HG02642 (cell line): ENCODE data around the gene CEP83.
"Not testable (repeated sequence)": the region's sequence is repeated elsewhere in the genome, so short reads cannot be mapped to it uniquely, and the experiment has no call there.

Source experiments
- ATAC-seq: cut with Tn5 transposase; IDR thresholded peaks from one replicate; pipeline ENCODE4 v1.9.1; 2021; ENCODE audit warnings: mild to moderate bottlenecking; ENCODE audit not compliant: unreplicated experiment, poor library complexity

The CEP83 gene, protein sequence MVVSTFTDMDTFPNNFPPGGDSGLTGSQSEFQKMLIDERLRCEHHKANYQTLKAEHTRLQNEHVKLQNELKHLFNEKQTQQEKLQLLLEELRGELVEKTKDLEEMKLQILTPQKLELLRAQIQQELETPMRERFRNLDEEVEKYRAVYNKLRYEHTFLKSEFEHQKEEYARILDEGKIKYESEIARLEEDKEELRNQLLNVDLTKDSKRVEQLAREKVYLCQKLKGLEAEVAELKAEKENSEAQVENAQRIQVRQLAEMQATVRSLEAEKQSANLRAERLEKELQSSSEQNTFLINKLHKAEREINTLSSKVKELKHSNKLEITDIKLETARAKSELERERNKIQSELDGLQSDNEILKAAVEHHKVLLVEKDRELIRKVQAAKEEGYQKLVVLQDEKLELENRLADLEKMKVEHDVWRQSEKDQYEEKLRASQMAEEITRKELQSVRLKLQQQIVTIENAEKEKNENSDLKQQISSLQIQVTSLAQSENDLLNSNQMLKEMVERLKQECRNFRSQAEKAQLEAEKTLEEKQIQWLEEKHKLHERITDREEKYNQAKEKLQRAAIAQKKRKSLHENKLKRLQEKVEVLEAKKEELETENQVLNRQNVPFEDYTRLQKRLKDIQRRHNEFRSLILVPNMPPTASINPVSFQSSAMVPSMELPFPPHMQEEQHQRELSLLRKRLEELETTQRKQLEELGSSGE

DNA sequence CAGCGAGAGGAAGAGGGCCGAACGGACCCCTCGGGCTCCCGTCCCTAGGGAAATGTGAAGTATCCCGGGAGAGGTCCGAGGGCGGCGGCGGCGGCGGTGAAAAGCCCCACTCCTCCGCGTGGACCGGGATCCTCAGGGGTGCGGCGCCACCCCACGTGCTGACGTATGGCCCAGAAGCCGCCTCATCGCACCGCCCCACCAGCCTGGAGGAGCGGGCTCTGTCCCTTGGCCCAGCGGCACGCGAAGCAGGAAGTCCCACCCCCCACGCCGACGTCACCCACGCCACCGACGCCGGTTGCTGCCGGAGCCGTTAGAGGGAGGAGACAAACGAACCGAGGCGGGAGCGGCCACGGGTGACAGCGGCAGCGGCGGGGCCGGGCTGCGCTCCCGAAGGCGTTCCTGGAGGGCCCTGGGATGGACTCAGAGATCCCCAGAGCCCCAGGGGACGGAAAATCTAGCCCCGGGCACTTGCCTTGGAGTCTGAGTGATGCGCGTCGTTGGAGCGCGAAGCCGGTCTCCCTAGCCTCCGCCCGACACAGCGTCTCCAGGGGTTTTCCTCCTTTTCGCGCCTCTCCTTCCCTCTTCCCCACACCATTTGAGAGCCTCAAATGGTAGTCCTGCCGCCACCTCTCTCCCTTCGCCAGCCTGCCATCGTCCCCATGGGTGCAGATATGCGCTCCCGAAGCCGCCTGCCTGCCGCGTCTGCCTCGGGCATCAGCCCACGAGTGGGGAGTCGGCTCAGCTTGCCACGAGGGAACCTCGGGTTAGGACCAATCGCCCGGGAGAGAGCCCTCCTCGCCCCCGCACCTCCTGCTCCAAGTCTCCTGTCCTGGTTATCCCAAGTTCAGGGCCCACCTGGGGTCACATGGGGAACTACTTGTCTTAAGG is at the start of gene CEP83:
TSS of gene CEP83 (minus strand) at position 140 of the 888 bp plus-strand sequence. CDS start 47,377 bp downstream, outside the sequence.
- ATAC-seq = peak; percentile 99

DNA sequence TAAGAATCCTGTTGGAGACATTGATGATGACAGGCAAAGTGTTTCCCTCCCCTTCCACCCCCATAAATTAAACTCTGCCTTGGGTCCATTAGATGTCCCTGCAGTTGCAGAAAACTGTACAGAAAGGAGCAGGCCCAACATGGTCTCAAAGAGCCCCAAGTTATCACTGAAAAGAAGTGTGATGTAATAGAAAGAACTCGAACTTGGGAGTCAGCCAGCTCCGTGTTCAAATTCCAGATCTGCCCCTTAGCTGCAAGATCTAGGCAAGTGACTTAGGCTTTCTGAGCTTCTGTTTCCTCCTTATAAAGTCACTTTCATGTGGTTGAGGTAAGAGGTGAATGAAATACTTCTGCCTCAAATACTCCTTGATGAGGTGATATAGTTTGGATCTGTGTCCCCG is 49.6 kb upstream of the CEP83 start:
- no peak for ATAC-seq

DNA sequence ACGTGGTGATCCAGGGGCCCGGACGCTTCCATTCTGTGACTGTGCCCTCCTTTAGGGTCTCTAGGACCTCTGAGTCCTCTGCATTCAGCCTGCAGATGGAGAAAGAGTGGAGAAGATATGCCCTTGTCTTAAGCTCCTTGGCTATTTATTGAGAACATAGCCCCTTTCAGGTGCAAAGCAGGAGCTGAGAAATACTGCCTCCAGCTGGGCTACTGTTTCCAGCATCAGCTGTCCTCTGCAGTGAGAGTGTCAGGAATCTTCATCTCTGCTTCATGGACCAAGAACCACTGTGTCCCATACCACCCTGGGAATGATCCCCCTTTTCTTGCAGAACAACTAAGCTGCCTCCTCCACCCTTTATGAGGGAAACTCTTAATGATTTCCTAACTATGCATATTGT is 47.8 kb upstream of the CEP83 start:
- ATAC-seq = no peak

DNA sequence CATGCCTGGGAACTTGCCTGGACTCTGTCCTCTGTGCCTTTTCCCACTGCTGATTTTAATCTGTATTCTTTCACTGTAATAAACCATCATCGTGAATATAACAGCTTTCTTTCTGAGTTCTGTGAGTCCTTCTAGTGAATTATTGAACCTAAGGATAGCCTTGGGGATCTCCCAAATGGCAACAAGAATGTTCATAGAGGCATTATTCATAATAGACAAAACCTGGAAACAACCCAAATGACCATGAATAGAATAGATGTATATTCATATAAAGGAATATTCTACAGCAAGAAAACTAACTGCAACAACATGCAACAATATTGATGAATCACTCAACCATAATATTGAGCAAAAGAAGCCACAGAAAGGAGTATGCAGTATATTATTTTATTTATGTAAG is 44.7 kb upstream of the CEP83 start:
- no peak for ATAC-seq

GRCh38 chr12:94503619-94504018 is 44.0 kb upstream of the CEP83 start:
- ATAC-seq = no peak

DNA sequence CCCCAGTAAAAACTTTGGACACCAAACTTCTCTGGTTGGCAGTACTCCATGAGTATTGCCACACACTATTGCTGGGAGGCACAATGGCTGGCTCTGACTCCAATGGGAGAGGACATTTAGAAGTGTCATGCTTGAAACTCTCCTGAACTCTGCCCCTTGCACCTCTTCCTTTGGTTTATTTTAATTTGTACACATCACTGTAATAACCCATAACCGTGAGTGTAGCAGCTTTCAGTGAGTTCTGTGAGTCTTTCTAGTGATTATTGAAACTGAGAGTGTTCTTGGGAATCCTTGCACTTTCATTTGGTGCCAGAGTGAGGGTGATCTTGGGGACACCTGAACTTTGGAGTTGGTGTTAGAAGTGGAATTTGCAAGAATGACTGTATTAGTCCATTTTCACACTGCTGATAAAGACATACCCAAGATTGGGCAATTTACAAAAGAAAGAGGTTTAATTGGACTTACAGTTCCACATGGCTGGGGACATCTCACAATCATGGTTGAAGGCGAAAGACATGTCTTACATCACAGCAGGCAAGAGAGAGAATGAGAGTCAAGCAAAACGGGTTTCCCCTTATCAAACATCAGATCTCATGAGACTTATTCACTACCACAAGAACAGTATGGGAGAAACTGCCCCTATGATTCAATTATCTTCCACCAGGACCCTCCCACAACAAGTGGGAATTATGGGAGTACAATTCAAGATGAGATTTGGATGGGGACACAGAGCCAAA is 41.3 kb upstream of the CEP83 start:
- ATAC-seq = no peak

DNA sequence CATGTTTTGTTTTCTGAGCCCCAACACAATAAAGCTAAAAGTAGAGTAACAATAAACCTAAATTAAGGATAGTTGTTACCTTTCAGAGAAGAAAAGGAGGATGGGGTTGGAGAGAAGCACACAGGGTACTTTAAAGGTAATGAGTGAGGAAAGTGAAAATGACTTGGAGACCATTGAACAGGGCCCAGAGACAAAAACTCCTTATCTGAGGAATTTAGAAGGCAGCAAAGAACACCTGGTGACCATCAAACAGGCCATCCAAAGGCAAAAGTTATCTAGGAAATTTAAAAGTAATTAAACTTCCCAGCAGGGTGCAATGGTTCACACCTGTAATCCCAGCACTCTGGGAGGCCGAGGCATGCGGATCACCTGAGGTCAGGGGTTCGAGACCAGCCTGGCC is 39.0 kb upstream of the CEP83 start:
- no peak for ATAC-seq

- ATAC-seq = no peak
Observed at GRCh38 chr12:94498073-94498472, 38.4 kb upstream of the CEP83 start.

DNA sequence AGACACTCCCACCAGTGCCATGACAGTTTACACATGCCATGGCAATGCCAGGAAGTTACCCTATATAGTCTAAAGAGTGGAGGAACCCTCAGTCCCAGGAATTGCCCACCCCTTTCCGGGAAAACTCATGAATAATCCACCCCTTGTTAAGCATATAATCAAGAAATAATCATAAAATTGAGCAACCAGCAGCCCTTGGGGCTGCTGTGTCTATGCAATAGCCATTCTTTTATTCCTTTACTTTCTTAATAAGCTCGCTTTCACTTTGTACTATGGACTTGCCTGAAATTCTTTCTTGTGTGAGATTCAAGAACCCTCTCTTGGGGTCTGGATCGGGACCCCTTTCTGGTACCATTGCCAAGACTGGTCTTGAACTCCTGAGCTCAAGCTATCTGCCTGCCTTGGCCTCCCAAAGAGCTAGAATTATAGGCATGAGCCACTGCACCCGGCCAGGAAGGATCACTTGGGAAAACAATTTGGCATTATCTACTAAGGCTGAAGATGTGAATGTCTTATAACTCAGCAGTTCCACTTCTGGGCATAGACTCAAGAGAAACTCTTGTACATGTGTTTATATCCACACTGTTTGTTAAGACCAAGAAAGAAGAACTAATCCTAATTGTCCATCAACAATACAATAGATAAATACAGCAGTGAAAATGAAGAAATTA is 35.9 kb upstream of the CEP83 start:
- no peak for ATAC-seq

DNA sequence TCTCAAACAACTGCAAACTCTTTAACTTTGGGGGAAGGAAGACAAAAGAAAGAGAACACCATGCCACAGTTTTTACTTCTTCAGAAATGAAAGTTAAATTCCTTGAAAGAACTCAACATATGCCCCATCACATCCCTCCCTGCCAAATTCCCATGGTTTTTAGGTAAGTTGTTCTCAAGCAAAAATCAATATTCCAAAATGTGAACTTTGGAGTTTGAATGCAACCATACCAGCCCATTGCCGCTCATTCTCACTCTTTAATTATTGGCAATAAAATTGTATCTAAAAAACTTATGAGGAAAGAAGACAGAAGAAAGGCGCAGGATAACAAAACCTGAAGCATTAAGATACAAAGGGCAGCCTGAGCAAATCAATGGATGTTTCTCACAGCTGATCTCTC is 31.8 kb upstream of the CEP83 start:
- ATAC-seq = no peak

- peak; percentile 89 for ATAC-seq
Observed at GRCh38 chr12:94488463-94488862, 28.8 kb upstream of the CEP83 start.

DNA sequence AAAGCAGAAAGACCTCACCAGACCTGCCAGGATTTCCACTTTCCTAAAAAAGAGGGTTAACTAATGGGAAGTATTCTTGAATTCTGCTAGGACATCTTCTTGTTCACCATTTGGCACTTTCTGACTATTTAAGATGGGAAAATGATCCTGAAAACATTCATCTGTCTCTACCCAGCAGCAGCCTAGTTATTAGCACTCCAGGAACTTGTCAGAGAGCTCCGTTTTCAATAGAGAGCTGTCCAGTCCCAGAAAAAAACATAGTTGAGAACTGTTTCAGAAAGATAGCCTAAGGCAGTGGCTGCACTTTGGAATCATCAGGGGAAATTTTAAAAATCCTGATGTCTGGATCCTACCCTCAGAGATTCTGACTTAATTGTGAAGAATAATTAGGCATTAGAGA is 22.1 kb upstream of the CEP83 start:
- ATAC-seq = no peak

DNA sequence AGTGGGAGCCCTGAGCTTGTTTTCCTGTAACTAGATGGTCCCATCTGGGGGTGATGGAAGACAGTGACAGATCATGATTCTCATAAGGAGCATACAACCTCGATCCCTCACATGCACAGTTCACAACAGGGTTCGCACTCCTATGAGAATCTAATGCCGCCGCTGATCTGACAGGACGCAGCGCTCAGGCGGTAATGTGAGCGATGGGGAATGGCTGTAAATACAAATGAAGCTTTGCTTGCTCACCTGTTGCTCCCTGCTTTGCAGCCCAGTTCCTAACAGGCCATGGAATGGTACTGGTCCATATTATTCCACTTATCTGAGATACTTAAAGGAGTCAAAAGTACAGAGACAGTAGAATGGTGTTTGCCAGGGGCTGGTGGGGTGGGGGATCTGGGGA is 9.9 kb upstream of the CEP83 start:
- no peak for ATAC-seq

DNA sequence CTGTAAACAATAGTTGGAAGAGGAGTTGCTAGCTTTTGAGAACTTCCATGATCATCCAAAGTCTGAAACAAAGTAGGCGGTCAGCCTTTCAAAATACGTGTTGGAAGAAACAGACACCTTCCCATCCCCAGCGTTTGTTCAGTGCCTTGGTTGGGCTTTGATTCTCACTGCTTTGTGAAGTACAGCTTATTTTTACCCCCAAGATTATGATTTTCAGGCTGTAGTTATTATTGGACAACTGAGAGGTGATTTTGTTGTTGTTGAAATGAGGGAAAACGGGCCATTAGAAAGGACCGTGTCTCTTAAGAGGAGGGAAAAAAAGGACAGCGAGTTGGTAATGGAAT is 921 bp upstream of the CEP83 start:
- no peak for ATAC-seq

GRCh38 chr12:94458877-94459727 is 565 bp downstream of the CEP83 start:
- peak; percentile 53 for ATAC-seq

DNA sequence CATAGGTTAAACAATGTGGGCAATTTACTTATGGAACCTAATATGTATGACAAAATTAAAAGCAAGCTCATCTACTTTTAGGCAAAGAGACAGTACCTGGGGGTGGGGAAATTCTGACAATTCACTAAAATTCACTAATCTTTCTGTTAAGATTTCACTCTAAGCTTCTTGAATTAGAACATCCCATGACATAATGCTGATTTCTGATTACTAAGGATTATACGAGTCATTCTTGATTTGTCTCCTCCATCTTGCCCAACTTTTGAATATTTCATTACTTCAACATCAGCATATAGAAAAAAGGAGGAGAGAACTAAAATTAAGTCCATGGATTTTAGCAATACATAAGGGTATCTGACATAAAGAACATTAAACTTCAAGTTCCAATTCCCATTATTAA is 2.4 kb downstream of the CEP83 start:
- ATAC-seq = no peak

DNA sequence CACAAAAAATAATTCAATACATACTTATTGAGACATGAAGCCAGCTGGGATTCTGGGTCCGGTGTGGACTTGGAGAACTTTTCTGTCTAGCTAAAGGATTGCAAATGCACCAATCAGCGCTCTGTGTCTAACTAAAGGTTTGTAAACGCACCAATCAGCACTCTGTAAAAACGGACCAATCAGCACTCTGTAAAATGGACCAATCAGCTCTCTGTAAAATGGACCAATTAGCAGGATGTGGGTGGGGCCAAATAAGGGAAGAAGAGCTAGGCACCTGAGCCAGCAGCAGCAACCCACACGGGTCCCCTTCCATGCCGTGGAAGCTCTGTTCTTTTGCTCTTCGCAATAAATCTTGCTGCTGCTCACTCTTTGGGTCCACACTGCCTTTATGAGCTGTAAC is 5.3 kb downstream of the CEP83 start:
- not testable (repeated sequence) for ATAC-seq

DNA sequence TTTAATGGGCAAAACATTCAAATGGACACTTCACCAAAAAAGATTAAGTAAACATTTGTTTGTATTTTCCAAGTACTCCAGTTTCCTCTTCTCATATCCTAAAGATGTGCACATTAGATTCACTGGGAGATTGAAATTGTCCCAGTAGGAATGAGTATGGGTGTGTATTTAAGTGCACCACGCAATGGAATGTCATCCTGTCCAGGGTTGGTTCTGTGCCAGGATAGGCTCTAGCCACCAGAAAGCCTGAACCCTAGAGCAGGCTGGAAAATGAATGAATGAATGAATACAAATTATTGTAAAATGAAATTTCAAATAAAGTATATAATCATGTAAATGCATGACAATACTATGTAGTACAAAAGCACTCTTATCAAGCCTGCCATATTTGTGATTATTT is 14.0 kb downstream of the CEP83 start:
- no peak for ATAC-seq

DNA sequence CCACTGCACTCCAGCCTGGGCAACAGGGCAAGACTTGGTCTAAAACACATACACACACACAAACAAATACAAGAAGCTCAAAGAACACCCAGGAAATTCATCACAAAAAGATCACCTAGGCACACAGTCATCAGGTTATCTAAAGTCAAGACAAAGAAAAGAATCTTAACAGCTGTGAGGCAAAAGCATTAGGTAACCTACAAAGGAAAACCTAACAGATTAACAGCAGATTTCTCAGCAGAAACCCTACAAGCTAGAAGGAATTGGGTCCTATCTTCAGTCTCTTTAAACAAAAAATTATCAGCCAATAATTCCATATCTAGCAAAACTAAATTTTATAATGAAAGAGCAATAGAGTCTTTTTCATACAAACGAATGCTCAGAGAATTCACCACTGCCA is 22.4 kb downstream of the CEP83 start:
- no peak for ATAC-seq
